ENCODE measurements around the gene ACTR5. TPM values are rescaled to one million over a fixed set of nuclear protein-coding genes. Genes with fewer than 3 reads are reported as not detected.

Gene ACTR5
- total RNA-seq, 1 experiment from 2014 or later: 14.1 TPM

- no peak overlapping the region for H3K18ac ChIP-seq (ENCODE audit: insufficient read length, low read depth, low read length)
- H2BK20ac ChIP-seq (ENCODE audit: low read depth, low read length, poor library complexity, severe bottlenecking): no peak overlapping the region
- no peak overlapping the region for H4K8ac ChIP-seq (replicated peaks; ENCODE audit: insufficient read length, low read depth, low read length)
- no peak overlapping the region for H2BK12ac ChIP-seq (ENCODE audit: insufficient read length, low read depth, low read length)
- TF ChIP-seq CTCF (conservative IDR thresholded peaks at IDR 0.05): no peak
- no peak overlapping the region for H3K56ac ChIP-seq (ENCODE audit: insufficient read length, low read depth, low read length)
- H2BK120ac ChIP-seq (ENCODE audit: low read depth, low read length, poor library complexity, severe bottlenecking): no peak overlapping the region
- no peak overlapping the region for H4K91ac ChIP-seq (ENCODE audit: insufficient read length, low read depth, low read length)
- no peaks in the 10 kb centered on the region for H3K79me2 ChIP-seq (ENCODE audit: insufficient read depth, low read length)
- no peak overlapping the region for H2BK15ac ChIP-seq (ENCODE audit: low read depth, low read length)
- Mint-ChIP-seq H3K9me3 (peaks cover 7 to 12% of the 10 kb centered on the region in 2 experiments; a peak in 4 of 5 replicates), H3K27me3 (ENCODE audit: low read depth) (peaks cover 3% of the 10 kb centered on the region), H3K4me3 (no peak overlapping the region), H3K27ac (no peak overlapping the region), H3K4me1 (peaks cover 20% of the 10 kb centered on the region in 2 experiments), H3K36me3 (ENCODE audit: insufficient read depth in 1 of 3, low read depth in 3 of 3) (peaks cover 2 to 7% (median 2%) of the 10 kb centered on the region in 3 experiments; a peak in 3 of 7 replicates)
- no peak overlapping the region for H3K27ac ChIP-seq (ENCODE audit: insufficient read length, low read depth, low read length)
- no peaks in the 10 kb centered on the region for H3K27me3 ChIP-seq (ENCODE audit: insufficient read depth, low read length)
- H3K4ac ChIP-seq (ENCODE audit: low read depth, low read length): no peak overlapping the region
- no peaks in the 10 kb centered on the region for H3K9me3 ChIP-seq (ENCODE audit: control insufficient read depth, low read depth, low read length)
- no peak overlapping the region for H3K14ac ChIP-seq (ENCODE audit: insufficient read depth, low read length)
- peaks cover 3% of the 10 kb centered on the region; the same call in 1 of the 2 replicates for H3K4me1 ChIP-seq (ENCODE audit: insufficient read depth, low read length)
- H2AK5ac ChIP-seq (ENCODE audit: insufficient read length, low read length): no peak overlapping the region
- H3K23me2 ChIP-seq (ENCODE audit: insufficient read length, low read depth, low read length, poor library complexity, severe bottlenecking): peaks cover 10% of the 10 kb centered on the region
- no CpG with 5 or more reads among the region's 3 CpGs for WGBS (ENCODE audit: extremely low coverage, insufficient read length, low lambda C conversion rate)
- H2AFZ ChIP-seq (ENCODE audit: low read length): no peak overlapping the region
- H2BK5ac ChIP-seq (ENCODE audit: insufficient read length, low read length): no peak overlapping the region
- H4K5ac ChIP-seq (ENCODE audit: insufficient read length, low read depth, low read length): no peak overlapping the region
- no peak overlapping the region for H3K23ac ChIP-seq (ENCODE audit: insufficient read length, low read depth, low read length)
- H3T11ph ChIP-seq (ENCODE audit: low read length): no peak overlapping the region
- no peaks in the 10 kb centered on the region for H3K79me1 ChIP-seq (ENCODE audit: insufficient read depth, low read depth, low read length, poor library complexity, severe bottlenecking)
- H4K20me1 ChIP-seq (ENCODE audit: control insufficient read depth, insufficient read depth, insufficient read length): no peaks in the 10 kb centered on the region
- no peak for DNase-seq
- H3K4me2 ChIP-seq (ENCODE audit: insufficient read depth, insufficient read length, low read length): no peak overlapping the region
- H3K9ac ChIP-seq (ENCODE audit: extremely low read depth, insufficient read length, low read length): no peak overlapping the region
Observed at GRCh38 chr20:38800882-38801281, 52.6 kb downstream of the ACTR5 start.

All from H9 (cell line).